OCI-LY3 (cell line): Measurements from ENCODE around the gene MED26.

Experiments used
- EZH2phosphoT487 ChIP-seq: fragments of 200-600 bp; shearing (Covaris generic); IDR thresholded peaks from 2 replicates; pipeline ENCODE4 v1.6.1; 2018; ENCODE audit warnings: antibody characterized with exemption, mixed run types, low read depth
- TF ChIP-seq, protein P1 (sequence below): fragments of 200-600, 300-600 bp; sonication (generic); IDR thresholded peaks from 2 replicates; pipeline ENCODE4 v1.5.1; 2014; ENCODE audit warnings: antibody characterized with exemption, low read length, low read depth

GRCh38 chr19:16575282-16575681 is 52.7 kb downstream of the MED26 start:
- TF ChIP-seq, protein P1, sequence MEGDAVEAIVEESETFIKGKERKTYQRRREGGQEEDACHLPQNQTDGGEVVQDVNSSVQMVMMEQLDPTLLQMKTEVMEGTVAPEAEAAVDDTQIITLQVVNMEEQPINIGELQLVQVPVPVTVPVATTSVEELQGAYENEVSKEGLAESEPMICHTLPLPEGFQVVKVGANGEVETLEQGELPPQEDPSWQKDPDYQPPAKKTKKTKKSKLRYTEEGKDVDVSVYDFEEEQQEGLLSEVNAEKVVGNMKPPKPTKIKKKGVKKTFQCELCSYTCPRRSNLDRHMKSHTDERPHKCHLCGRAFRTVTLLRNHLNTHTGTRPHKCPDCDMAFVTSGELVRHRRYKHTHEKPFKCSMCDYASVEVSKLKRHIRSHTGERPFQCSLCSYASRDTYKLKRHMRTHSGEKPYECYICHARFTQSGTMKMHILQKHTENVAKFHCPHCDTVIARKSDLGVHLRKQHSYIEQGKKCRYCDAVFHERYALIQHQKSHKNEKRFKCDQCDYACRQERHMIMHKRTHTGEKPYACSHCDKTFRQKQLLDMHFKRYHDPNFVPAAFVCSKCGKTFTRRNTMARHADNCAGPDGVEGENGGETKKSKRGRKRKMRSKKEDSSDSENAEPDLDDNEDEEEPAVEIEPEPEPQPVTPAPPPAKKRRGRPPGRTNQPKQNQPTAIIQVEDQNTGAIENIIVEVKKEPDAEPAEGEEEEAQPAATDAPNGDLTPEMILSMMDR, result no peak
- TF ChIP-seq EZH2phosphoT487, result no peak
